NCI-H2171 (cell line): ENCODE data around the gene UCMA.

Experiments used
- DNase-seq: peaks from one replicate; lab custom pipeline; 2025; lab: John Stamatoyannopoulos, UW

The UCMA gene

GRCh38 chr10:13187135-13187534 lies 47.0 kb downstream of the UCMA start:
- no peak for DNase-seq

DNA sequence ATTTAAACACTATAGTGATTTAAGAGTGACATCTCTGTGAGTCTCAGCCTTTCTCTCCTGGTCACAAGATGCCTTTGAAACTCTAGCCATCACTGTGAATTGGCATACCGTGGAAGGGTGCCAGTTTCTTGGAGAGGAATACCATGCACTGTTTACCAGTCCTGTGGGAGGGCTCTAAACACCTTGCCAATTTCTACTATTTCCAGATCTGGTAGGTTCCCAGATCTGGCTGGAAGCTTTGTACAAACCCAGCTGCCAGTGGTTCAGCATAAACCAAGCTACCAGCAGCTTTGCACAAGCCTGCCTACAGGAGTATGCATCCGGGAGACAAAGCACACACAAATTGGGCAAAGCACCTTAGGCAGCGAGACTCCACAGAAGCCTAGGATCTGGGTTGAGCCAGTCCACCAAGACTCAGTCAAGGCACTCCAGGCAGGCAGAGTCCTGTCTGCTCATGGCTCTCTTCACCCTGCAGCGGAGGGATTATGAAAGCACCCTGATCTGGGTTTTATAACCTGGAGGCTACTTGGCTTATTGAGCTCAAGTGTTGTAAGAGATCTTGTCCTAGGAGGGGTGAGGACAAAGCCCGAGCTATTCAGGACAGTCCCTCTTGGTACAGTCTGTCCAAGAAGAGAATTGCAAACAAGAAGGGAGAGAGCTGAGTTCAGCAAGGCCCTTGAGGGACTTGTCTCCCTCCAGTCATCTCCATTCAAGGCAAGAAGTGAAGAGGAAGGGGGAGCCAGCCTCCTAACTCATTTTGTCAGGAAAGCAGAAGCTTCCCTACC lies 49.3 kb downstream of the UCMA start:
- DNase-seq, result no peak

GRCh38 chr10:13184276-13184675 lies 49.9 kb downstream of the UCMA start:
- no peak for DNase-seq

DNA sequence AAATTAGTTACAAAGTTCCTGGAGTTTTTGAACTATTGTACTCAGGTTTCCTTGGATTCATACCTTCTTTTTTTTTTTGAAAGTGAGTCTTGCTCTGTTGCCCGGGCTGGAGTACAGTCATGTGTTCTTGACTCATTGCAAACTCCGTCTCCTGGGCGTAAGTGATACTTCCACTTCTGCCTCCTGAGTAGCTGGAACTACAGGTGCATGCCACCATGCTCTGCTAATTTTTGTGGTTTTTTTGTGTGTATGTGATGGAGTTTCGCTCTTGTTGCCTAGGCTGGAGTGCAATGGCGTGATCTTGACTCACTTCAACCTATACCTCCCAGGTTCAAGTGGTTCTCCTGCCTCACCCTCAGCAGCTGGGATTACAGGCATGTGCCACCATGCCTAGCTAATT lies 50.5 kb downstream of the UCMA start:
- DNase-seq, result no peak

DNA sequence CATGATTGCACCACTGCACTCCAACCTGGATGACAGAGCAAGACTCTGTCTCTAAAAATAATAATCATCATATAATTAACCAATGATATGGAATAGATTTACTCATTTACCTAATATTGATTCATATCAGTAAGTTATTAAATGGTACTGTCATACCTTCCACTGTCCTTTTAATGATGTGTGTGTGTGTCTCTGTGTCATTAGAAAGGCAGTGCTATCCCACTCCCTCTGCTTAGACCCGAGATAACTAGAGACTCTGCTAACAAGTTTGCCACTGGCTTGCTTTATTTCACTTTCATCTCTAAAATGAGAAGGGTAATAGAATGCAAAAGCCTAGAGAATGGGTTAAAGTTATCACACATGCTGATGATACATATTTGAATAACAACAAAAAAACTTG lies 51.8 kb downstream of the UCMA start:
- DNase-seq, result no peak

GRCh38 chr10:13180788-13181187 lies 53.4 kb downstream of the UCMA start:
- no peak for DNase-seq

GRCh38 chr10:13173616-13174015 lies 60.6 kb downstream of the UCMA start:
- DNase-seq, result no peak
